Globus pallidus (tissue), 1 donor: Measurements from ENCODE around the gene PDE3A.

Experiments
- DNase-seq: peaks from one replicate; pipeline ENCODE4 v3.0.0-alpha.2; 2015; ENCODE audit warnings: low spot score

The PDE3A gene

GRCh38 chr12:20458011-20458410 lies 89.7 kb downstream of the PDE3A start:
- no peak for DNase-seq

GRCh38 chr12:20459920-20460319 lies 91.6 kb downstream of the PDE3A start:
- no peak for DNase-seq

GRCh38 chr12:20460956-20461355 lies 92.6 kb downstream of the PDE3A start:
- no peak for DNase-seq

GRCh38 chr12:20463913-20464524 lies 95.7 kb downstream of the PDE3A start:
- peak; percentile 22 for DNase-seq

GRCh38 chr12:20469300-20469699 lies 101.0 kb downstream of the PDE3A start:
- no peak for DNase-seq

GRCh38 chr12:20469756-20470155 lies 101.4 kb downstream of the PDE3A start:
- DNase-seq = no peak

GRCh38 chr12:20472102-20472782 lies 103.9 kb downstream of the PDE3A start:
- no peak for DNase-seq

GRCh38 chr12:20473133-20473532 lies 104.8 kb downstream of the PDE3A start:
- no peak for DNase-seq

GRCh38 chr12:20474016-20474415 lies 105.7 kb downstream of the PDE3A start:
- DNase-seq = no peak

- no peak for DNase-seq
These were observed 106.1 kb downstream of the PDE3A start for GRCh38 chr12:20474443-20474842.

- no peak for DNase-seq
These were observed 107.2 kb downstream of the PDE3A start for GRCh38 chr12:20475542-20475941.

- DNase-seq = no peak
These were observed 108.2 kb downstream of the PDE3A start for GRCh38 chr12:20476551-20476950.

- no peak for DNase-seq
These were observed 108.9 kb downstream of the PDE3A start for GRCh38 chr12:20477255-20477654.

GRCh38 chr12:20477672-20478071 lies 109.3 kb downstream of the PDE3A start:
- DNase-seq = peak; percentile 24

- no peak for DNase-seq
These were observed 114.2 kb downstream of the PDE3A start for GRCh38 chr12:20482491-20483054.

GRCh38 chr12:20483776-20484175 lies 115.4 kb downstream of the PDE3A start:
- no peak for DNase-seq

- DNase-seq = peak; percentile 59
These were observed 117.9 kb downstream of the PDE3A start for GRCh38 chr12:20486233-20486632.

GRCh38 chr12:20487519-20487918 lies 119.2 kb downstream of the PDE3A start:
- no peak for DNase-seq

GRCh38 chr12:20489645-20490044 lies 121.3 kb downstream of the PDE3A start:
- DNase-seq = no peak

GRCh38 chr12:20490213-20490612 lies 121.9 kb downstream of the PDE3A start:
- no peak for DNase-seq

GRCh38 chr12:20491290-20491689 lies 123.0 kb downstream of the PDE3A start:
- no peak for DNase-seq

- no peak for DNase-seq
These were observed 124.0 kb downstream of the PDE3A start for GRCh38 chr12:20492251-20492760.

- DNase-seq = no peak
These were observed 125.6 kb downstream of the PDE3A start for GRCh38 chr12:20493934-20494333.
